HG03135 (cell line): ENCODE data around the gene BUD31.

Experiments
- ATAC-seq: cut with Tn5 transposase; IDR thresholded peaks from one replicate; pipeline ENCODE4 v1.9.1; 2021; ENCODE audit warnings: mild to moderate bottlenecking, moderate library complexity; ENCODE audit not compliant: unreplicated experiment

BUD31 gene

GRCh38 chr7:99461221-99461620, 52.5 kb downstream of the BUD31 start:
- ATAC-seq = no peak

GRCh38 chr7:99465421-99465768, 56.6 kb downstream of the BUD31 start:
- ATAC-seq = no peak

GRCh38 chr7:99468336-99468918, 59.7 kb downstream of the BUD31 start:
- no peak for ATAC-seq
